ENCODE results near the gene IFITM10.

IFITM10 gene

GRCh38 chr11:1706634-1707400 lies 43.6 kb downstream of the IFITM10 start:
- DNase-seq = no peak

- no peak for DNase-seq
These were observed 45.0 kb downstream of the IFITM10 start for GRCh38 chr11:1705126-1706052.

- DNase-seq = no peak
These were observed 47.2 kb downstream of the IFITM10 start for GRCh38 chr11:1703146-1703545.

GRCh38 chr11:1702506-1702905 lies 47.9 kb downstream of the IFITM10 start:
- no peak for DNase-seq

- DNase-seq = no peak
These were observed 49.1 kb downstream of the IFITM10 start for GRCh38 chr11:1701091-1701807.

- no peak for DNase-seq
These were observed 50.6 kb downstream of the IFITM10 start for GRCh38 chr11:1699771-1700170.

- no peak for DNase-seq
These were observed 53.5 kb downstream of the IFITM10 start, which contains the start of gene KRTAP5-6 for GRCh38 chr11:1696608-1697570. KRTAP5-6 (plus strand) TSS chr11:1697195; CDS start chr11:1697246, 51 bp downstream.

GRCh38 chr11:1695548-1696108 lies 54.8 kb downstream of the IFITM10 start:
- no peak for DNase-seq

GRCh38 chr11:1694846-1695547 lies 55.4 kb downstream of the IFITM10 start:
- DNase-seq = no peak

GRCh38 chr11:1694064-1694845 lies 56.1 kb downstream of the IFITM10 start:
- DNase-seq = peak; percentile 77

- peak; percentile 72 for DNase-seq
These were observed 56.9 kb downstream of the IFITM10 start for GRCh38 chr11:1693327-1694063.

GRCh38 chr11:1692708-1693326 lies 57.6 kb downstream of the IFITM10 start:
- DNase-seq = no peak

- DNase-seq = no peak
These were observed 58.3 kb downstream of the IFITM10 start for GRCh38 chr11:1691878-1692707.

GRCh38 chr11:1691026-1691877 lies 59.1 kb downstream of the IFITM10 start:
- no peak for DNase-seq

GRCh38 chr11:1690167-1691025 lies 60.0 kb downstream of the IFITM10 start:
- DNase-seq = no peak
